K562 (cell line): ENCODE measurements around the gene IL12RB2. TPM values are rescaled to one million over a fixed set of nuclear protein-coding genes. Genes with fewer than 3 reads are reported as not detected.

Experiments used
- BCOR ChIP-seq: fragments of 450-650 bp; IDR thresholded peaks from 2 replicates; pipeline ENCODE4 v1.6.1; 2016
- CHD7 ChIP-seq: fragments of 200-600 bp; sonication (generic); IDR thresholded peaks from one replicate; pipeline ENCODE4 v1.6.1; 2012; ENCODE audit warnings: mild to moderate bottlenecking, low read depth, low read length, inconsistent platforms
- CTCF ChIP-seq, 3 experiments: IDR thresholded peaks in 2 of 3; conservative IDR thresholded peaks in 1 of 3; 2 replicates each; pipeline ENCODE4 v1.5.1; 2011 to 2012; ENCODE audit warnings: low read length in 3 of 3, mild to moderate bottlenecking in 3 of 3, control low read depth in 2 of 3, improper control_type of control experiment in 1 of 3, inconsistent platforms in 1 of 3, low read depth in 1 of 3, mixed read lengths in 1 of 3, moderate library complexity in 1 of 3; ENCODE audit not compliant: insufficient read depth in 2 of 3
- GMEB1 ChIP-seq: fragments of 250-450 bp; sonication (Bioruptor Pico); IDR thresholded peaks from 2 replicates; pipeline ENCODE4 v1.4.0; 2020; ENCODE audit warnings: mild to moderate bottlenecking
- KLF10 ChIP-seq: fragments of 250-450 bp; sonication (Bioruptor Pico); IDR thresholded peaks from 2 replicates; pipeline ENCODE4 v1.6.1; 2021; ENCODE audit warnings: matching md5 sums
- ZNF23 ChIP-seq: fragments of 250-450 bp; sonication (Bioruptor Pico); IDR thresholded peaks from 2 replicates; pipeline ENCODE4 v1.4.0; 2020; ENCODE audit warnings: mild to moderate bottlenecking
- ZNF444 ChIP-seq: fragments of 250-450 bp; sonication (Bioruptor Pico); IDR thresholded peaks from 2 replicates; pipeline ENCODE4 v1.4.0; 2020; ENCODE audit warnings: mild to moderate bottlenecking, moderate library complexity
- ZNF695 ChIP-seq: fragments of 450-650 bp; formaldehyde crosslinking; IDR thresholded peaks from 2 replicates; pipeline ENCODE4 v1.4.0; 2020; ENCODE audit warnings: mild to moderate bottlenecking, moderate library complexity
- polyA plus RNA-seq, 8 experiments: library from polyadenylated mRNA; depleted of rRNA in 4 of 8; stranded (reverse) in 5 of 8; unstranded in 3 of 8; fragments of >200 nt; fragmentation: Nextera tagmentation in 2 of 8; fragmentation: Illumina TruSeq in 1 of 8; extraction: Ambion mirVana in 2 of 8; extraction: Trizol in 1 of 8; gene quantifications; 2 replicates each; pipeline versions ENCODE4 v1.2.1 to v1.2.3, GENCODE V29; 2011 to 2014; ENCODE audit warnings: inconsistent platforms in 1 of 8, missing spikeins in 1 of 8
- total RNA-seq, 7 experiments: library from RNA; depleted of rRNA in 6 of 7; stranded (reverse); fragments of >200 nt in 6 of 7; fragmentation: Illumina TruSeq in 2 of 7; extraction: Trizol in 2 of 7; gene quantifications; 2 replicates each; pipeline versions ENCODE4 v1.2.1 to v1.2.3, GENCODE V29; 2011 to 2021; ENCODE audit warnings: low replicate concordance in 1 of 7
- TF ChIP-seq, protein P1 (sequence below): fragments of 450-650 bp; conservative IDR thresholded peaks from 2 replicates; pipeline ENCODE4 v1.6.1; 2016; ENCODE audit warnings: missing genetic modification characterization, low read depth, mild to moderate bottlenecking, missing compliant biosample characterization, moderate library complexity
- TF ChIP-seq, protein P2 (sequence below): fragments of 250-450 bp; sonication (Bioruptor Pico); IDR thresholded peaks from 2 replicates; pipeline ENCODE4 v1.5.0; 2020; ENCODE audit warnings: mild to moderate bottlenecking

IL12RB2 gene
- total and polyA plus RNA-seq, 9 of the 15 experiments (the other 6 are each of a cell fraction or from before 2014, with no cell fraction given), result 0.39 to 3.3 (median 1.9) TPM

DNA sequence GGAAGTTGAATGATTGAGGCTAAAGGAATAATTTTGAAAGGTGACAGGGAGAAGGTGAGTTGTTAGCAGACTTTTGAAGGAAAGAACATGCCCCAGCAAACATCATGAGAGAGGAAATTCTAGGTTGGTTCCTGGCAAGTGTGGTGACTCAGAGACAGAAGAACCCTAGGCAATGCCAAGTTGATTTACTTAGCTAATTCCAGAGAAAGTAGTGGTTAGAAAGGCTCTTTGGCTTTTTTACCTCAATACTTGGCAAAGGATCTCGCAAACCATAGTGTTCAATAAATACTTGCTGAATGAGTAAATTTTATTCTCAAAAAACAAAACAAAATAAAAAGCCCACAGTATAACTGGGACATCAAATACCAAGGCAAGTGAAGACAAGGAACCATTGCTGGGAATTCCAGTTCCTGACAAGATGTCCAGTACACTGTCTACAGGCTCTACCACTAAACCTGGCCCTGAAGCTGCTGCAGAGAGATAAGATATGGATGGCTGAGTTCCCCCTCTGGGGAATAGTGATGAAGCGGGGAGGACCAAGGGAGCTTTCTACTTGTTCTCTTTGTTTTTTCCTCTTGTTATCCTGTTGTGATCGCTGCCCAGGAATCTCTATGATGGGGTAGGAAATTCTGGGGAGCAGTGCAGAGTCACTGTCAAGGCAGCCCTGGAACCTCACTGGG lies 48.2 kb downstream of the IL12RB2 start (continued):
- TF ChIP-seq CHD7, result no peak
- TF ChIP-seq, protein P1, sequence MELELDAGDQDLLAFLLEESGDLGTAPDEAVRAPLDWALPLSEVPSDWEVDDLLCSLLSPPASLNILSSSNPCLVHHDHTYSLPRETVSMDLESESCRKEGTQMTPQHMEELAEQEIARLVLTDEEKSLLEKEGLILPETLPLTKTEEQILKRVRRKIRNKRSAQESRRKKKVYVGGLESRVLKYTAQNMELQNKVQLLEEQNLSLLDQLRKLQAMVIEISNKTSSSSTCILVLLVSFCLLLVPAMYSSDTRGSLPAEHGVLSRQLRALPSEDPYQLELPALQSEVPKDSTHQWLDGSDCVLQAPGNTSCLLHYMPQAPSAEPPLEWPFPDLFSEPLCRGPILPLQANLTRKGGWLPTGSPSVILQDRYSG (tag), result no peak
- TF ChIP-seq ZNF444 (CRISPR knock-in tag), result no peak
- no peak for TF ChIP-seq KLF10 (CRISPR knock-in tag)
- no peak for TF ChIP-seq BCOR
- TF ChIP-seq ZNF23 (CRISPR knock-in tag), result no peak
- TF ChIP-seq GMEB1 (CRISPR knock-in tag), result no peak
- TF ChIP-seq CTCF (IDR thresholded peaks at IDR 0.05 in 2 of 3, conservative IDR thresholded peaks at IDR 0.05 in 1 of 3; ENCODE audit: insufficient read depth in 2 of 3, low read depth in 1 of 3, low read length in 3 of 3), result no peak
- no peak for TF ChIP-seq ZNF695 (CRISPR knock-in tag)
- TF ChIP-seq, protein P2, sequence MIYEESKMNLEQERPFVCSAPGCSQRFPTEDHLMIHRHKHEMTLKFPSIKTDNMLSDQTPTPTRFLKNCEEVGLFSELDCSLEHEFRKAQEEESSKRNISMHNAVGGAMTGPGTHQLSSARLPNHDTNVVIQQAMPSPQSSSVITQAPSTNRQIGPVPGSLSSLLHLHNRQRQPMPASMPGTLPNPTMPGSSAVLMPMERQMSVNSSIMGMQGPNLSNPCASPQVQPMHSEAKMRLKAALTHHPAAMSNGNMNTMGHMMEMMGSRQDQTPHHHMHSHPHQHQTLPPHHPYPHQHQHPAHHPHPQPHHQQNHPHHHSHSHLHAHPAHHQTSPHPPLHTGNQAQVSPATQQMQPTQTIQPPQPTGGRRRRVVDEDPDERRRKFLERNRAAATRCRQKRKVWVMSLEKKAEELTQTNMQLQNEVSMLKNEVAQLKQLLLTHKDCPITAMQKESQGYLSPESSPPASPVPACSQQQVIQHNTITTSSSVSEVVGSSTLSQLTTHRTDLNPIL, result no peak
